Myocyte (in vitro differentiated cells): ENCODE results near the gene GRK4. TPM values are rescaled to one million over a fixed set of nuclear protein-coding genes. Genes with fewer than 3 reads are reported as not detected.

Experiments
- DNase-seq: peaks from one replicate; pipeline ENCODE4 v3.0.0-alpha.2; 2012; ENCODE audit warnings: low read depth
- total RNA-seq: library from RNA; depleted of rRNA; stranded (reverse); fragments of >200 nt; gene quantifications from 2 replicates; pipeline ENCODE4 v1.2.3, GENCODE V29; 2014

The GRK4 gene
- total RNA-seq, 1 donor from 2014 or later: 16.7 TPM

DNA sequence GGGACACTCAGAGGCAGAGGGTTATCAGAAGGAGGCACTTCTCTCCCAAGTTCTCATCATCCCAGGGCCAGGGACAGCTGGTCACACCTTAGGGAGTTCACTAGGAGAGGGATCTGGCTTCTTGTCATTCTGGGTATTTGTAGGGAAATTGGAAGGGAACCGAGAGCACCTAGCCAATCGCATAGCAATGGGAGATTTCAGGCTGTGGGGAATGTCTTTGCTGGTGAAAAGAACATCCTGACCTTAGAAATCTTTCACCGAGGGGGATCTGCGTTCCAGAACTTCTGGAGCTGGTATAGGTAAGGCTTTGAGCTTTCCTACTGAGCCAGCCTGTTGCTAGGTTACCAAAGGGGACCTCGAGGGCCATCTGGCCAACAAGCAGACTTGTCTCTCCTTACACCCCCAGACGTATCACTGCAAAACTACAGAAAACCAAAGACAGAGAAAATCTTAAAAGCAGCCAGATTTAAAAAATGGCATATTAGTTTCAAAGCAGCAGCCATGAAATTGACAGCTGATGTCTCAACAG is 104.2 kb downstream of the GRK4 start:
- DNase-seq: no peak

DNA sequence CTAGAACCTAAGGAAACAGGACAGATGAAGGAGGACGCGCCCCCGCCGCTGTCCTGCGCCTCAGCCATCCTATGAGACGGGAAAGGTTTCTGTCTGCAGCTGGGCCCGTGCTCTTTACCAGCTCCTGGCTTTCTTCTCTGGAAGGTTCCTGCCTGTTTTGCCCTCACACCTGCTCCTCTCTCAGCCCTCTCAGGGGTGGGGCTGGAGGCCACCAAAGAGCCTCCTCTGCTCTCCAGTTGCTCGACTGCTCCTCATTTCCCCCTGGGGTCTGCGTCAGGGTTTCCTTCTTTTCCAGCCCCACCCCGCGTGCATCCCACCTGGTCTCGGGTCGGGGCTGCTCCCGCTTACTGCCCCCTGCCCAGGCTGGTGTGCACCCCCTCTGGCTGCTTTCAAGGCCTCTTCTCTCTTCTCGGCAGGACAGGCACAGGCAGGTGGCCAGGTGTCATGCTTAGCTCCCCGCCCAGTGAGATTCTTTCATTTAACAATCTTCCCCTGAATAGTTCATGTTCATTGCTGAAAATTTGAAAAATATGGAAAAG is 106.4 kb downstream of the GRK4 start:
- DNase-seq: no peak

DNA sequence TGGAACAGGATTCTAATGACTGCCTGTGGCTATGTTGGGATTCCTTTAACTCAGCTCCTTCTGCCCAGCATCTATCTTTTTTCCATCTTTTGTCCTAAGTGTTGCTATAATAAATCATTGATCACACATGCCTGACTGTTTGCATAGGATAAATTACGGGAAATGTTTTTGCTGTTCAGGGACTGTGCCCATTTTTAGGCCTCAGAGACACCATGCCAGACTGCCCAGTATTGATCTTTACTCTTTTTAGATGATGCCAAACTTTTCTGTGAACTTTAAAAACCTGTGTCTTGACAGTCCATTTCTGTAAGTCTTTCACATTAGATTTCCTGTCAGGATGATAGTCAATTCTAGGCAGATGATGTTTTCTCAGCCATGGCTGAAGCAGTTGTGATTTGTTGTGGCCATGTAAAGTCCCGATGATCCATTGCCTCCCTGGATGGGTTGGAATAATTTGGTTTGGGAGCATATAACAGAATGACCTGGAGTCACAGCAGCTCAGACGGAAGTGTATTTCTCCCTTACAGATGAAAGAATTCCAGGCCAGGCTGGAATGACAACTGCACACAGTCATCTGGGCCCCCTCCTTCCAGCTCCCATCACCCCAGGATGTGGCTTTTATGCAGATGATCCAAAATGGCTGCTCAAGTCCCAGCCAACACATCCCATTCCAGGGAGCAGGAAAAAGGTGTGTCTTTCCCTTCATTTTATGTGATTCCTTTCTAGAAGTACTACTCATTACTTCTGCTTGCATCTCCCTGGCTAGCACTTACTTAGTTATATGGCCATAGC is 107.5 kb downstream of the GRK4 start:
- no peak for DNase-seq

DNA sequence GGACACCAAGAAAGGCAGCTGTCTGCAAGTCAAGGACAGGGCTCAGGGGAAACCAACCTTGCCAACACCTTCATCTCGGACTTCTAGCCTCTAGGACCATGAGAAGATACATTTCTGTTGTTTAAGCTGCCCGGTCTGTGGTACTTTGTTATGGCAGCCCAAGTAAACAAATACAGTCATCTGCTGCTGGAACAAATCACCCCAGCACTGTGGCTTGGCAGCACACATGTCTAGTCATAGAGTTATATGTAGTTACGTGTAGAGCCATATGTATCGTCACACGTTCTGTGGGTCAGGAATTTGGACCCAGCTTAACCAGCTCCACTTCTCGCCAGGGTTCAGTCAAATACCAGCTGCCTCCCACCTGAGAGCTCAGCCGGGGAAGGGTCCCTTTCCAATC is 108.4 kb downstream of the GRK4 start:
- no peak for DNase-seq

DNA sequence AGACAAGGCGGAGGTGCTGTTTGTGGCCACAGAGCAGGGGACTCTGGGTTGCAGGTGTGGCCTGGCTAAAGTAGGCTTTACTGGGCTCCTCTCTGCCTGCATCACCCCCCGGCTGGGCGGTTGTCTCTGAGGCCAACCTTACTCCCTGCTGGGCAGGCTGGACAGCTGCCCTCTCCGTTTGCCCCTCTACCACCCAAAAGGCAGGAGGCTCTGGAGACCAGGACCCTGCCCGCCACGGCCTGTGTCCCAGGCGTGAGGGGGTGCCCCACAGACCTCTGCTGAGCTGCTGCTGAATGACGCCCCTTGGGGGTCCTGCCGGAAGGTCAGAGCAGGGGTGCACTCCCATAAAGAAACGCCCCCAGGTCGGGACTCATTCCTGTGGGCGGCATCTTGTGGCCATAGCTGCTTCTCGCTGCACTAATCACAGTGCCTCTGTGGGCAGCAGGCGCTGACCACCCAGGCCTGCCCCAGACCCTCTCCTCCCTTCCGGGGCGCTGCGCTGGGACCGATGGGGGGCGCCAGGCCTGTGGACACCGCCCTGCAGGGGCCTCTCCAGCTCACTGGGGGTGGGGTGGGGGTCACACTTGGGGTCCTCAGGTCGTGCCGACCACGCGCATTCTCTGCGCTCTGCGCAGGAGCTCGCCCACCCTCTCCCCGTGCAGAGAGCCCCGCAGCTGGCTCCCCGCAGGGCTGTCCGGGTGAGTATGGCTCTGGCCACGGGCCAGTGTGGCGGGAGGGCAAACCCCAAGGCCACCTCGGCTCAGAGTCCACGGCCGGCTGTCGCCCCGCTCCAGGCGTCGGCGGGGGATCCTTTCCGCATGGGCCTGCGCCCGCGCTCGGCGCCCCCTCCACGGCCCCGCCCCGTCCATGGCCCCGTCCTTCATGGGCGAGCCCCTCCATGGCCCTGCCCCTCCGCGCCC is 110.0 kb downstream of the GRK4 start:
- DNase-seq: no peak

DNA sequence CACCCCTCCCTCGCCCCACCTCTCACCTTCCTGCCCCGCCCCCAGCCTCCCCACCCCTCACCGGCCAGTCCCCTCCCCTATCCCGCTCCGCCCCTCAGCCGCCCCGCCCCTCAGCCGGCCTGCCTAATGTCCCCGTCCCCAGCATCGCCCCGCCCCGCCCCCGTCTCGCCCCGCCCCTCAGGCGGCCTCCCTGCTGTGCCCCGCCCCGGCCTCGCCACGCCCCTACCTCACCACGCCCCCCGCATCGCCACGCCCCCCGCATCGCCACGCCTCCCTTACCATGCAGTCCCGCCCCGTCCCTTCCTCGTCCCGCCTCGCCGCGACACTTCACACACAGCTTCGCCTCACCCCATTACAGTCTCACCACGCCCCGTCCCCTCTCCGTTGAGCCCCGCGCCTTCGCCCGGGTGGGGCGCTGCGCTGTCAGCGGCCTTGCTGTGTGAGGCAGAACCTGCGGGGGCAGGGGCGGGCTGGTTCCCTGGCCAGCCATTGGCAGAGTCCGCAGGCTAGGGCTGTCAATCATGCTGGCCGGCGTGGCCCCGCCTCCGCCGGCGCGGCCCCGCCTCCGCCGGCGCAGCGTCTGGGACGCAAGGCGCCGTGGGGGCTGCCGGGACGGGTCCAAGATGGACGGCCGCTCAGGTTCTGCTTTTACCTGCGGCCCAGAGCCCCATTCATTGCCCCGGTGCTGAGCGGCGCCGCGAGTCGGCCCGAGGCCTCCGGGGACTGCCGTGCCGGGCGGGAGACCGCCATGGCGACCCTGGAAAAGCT is 110.9 kb downstream of the GRK4 start, which contains the start of the genes HTT and HTT-AS:
HTT (plus strand) TSS at position 604 of the 768 bp plus-strand sequence; CDS start at position 749, 145 bp downstream.
HTT-AS (minus strand) TSS at position 461 of the 768 bp plus-strand sequence.
- peak; percentile 93 for DNase-seq

DNA sequence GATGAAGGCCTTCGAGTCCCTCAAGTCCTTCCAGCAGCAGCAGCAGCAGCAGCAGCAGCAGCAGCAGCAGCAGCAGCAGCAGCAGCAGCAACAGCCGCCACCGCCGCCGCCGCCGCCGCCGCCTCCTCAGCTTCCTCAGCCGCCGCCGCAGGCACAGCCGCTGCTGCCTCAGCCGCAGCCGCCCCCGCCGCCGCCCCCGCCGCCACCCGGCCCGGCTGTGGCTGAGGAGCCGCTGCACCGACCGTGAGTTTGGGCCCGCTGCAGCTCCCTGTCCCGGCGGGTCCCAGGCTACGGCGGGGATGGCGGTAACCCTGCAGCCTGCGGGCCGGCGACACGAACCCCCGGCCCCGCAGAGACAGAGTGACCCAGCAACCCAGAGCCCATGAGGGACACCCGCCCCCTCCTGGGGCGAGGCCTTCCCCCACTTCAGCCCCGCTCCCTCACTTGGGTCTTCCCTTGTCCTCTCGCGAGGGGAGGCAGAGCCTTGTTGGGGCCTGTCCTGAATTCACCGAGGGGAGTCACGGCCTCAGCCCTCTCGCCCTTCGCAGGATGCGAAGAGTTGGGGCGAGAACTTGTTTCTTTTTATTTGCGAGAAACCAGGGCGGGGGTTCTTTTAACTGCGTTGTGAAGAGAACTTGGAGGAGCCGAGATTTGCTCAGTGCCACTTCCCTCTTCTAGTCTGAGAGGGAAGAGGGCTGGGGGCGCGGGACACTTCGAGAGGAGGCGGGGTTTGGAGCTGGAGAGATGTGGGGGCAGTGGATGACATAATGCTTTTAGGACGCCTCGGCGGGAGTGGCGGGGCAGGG is 111.7 kb downstream of the GRK4 start:
- peak; percentile 65 for DNase-seq

DNA sequence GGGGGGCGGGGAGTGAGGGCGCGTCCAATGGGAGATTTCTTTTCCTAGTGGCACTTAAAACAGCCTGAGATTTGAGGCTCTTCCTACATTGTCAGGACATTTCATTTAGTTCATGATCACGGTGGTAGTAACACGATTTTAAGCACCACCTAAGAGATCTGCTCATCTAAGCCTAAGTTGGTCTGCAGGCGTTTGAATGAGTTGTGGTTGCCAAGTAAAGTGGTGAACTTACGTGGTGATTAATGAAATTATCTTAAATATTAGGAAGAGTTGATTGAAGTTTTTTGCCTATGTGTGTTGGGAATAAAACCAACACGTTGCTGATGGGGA is 112.2 kb downstream of the GRK4 start:
- no peak for DNase-seq

DNA sequence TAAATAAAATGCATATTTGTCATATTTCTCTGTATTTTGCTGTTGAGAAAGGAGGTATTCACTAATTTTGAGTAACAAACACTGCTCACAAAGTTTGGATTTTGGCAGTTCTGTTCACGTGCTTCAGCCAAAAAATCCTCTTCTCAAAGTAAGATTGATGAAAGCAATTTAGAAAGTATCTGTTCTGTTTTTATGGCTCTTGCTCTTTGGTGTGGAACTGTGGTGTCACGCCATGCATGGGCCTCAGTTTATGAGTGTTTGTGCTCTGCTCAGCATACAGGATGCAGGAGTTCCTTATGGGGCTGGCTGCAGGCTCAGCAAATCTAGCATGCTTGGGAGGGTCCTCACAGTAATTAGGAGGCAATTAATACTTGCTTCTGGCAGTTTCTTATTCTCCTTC is 114.4 kb downstream of the GRK4 start:
- DNase-seq: no peak

DNA sequence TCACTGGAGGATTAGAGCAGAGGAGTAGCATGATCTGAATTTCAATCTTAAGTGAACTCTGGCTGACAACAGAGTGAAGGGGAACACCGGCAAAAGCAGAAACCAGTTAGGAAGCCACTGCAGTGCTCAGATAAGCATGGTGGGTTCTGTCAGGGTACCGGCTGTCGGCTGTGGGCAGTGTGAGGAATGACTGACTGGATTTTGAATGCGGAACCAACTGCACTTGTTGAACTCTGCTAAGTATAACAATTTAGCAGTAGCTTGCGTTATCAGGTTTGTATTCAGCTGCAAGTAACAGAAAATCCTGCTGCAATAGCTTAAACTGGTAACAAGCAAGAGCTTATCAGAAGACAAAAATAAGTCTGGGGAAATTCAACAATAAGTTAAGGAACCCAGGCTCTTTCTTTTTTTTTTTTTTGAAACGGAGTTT is 116.3 kb downstream of the GRK4 start:
- no peak for DNase-seq

DNA sequence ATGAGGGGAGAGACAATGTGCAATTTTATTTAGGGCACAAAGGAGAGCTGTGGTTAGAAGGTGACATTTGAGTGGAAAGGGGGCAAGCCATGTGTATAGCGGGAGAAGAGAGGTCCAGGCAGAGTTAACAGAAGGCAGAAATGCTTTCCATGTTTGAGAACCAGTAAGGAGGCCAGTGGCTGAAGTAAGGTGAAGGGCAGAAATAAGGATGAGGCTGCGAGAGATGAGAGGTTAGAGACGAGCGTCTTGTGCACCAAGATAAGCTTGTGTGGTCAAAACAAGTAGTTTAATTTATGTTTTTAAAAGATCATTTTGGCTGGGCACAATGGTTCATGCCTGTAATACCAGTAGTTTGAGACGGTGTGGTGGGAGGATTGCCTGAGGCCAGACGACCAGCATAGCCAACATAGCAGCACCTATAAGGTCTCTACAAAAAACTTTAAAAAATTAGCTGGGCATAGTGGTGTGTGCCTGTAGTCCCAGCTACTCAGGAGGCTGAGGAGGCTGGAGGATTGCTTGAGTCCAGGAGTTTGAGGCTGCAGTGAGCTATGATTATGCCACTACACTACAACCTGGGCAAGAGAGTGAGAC is 119.6 kb downstream of the GRK4 start:
- DNase-seq: no peak

DNA sequence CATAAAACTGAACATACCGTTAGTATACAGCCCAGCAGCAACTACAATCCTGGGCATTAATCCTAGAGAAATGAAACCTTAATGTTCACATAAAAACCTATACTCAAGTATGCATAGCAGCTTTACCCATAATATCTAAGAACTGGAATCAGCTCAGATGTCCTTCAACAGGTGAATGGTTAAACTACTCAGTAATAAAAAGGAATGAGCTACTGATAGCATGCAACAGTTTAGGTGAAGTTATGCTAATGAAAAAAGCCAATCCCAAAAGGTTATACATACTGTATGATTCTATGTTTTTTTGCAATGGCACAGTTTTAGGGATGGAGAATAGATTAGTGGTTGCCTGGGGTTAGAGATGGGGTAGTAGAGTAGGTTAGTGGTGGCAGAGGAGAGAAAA is 120.4 kb downstream of the GRK4 start:
- no peak for DNase-seq

DNA sequence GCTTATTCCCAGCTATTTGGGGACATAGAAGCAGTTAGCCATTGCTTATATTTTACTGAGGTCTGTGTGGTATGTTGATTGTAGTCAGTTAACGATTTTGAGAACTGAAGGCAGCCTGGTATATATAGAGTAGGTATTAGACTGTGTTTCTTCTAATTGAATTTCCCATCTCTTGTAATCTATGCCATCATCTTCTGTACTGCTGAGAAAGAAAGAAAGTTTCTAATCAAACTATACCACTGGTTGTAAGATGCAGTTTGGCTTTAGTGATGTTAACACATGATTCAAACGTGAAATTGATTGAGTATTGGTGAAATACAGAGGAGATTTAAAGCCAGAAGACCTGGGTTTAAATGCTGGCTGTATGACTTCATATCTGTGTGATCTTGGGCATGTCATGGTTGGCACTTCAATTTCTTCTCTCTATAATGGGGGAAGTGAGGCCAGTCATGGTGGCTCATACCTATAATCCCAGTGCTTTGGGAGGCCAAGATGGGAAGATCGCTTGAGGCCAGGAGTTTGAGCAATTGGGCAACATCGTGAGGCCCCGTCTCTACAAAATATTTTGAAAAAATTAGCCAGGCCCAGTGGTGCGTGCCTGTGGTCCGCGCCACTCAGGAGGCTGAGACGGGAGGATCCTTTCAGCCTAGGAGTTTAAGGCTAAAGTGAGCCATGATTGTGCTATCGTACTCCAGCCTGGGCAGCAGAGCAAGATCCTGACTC is 122.7 kb downstream of the GRK4 start:
- DNase-seq: no peak

DNA sequence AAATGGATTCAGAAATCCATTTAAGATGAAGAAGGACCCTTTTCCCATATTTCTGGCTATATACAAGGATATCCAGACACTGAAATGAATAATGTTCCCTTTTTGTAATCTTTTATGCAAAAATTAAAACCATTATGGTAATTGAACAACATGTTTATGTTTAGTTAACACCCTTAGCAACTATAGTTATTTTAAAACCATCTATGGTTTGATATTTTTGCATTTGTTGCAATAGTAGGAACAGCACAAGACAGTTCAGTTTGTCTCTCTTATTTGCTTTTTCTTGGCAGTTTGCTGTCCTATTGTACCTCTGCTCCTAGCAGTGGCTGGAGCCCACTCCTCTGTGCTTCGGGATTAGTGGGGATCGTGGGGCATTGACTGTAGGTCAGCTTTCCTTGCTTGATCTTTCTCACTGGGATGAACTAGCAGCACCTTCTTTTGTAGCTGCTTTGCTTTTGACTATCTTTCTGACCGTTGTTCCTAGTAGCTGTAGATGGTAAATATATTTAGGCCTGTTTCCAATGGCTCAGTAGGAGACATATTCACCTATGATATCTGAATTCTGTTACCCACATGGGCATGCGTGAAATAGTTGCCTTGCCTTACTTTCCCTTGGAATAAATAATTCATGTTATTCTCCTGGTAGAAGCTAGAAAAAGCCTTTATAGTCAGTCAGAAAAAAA is 123.9 kb downstream of the GRK4 start:
- no peak for DNase-seq
